ENCODE results near the gene IFI35.

The IFI35 gene

DNA sequence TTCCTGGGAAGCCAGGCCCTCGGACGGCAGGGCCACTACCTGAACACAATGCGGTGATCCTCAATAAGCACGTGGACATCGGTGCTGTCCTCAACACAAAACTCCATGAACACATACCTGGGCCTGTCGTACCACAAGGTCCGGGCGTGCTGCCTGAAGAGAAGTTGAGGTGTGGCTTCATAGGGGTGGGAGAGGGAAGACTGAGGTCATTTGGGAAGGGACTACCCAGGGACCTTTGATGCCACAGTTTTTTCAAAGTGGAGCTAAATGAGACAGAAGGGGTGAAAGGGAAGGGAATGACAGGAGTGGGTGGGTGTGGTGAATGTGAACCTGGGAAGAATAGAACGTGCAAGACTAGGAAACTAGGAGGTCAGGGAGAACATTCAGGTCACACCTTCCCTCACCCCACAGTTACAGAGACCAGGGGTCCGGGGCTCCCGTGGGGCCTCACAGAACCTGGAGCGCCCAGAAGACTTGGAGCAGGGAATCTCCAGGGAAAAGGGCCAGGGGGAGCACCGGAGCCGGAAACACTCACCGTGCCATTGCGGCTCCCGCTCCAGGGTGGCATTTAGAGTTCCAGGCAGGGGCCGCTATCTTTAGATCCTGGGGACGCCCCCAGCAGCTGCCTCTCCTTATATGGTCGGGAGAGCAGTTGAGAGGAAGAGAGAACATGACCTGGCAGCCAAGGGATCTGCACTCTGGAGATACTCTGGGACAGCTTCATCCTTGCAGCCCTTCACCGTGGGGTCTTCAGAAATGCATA is 26.9 kb upstream of the IFI35 start, which contains the start of gene PTGES3L:
Gene PTGES3L (minus strand): TSS at position 570 of the 763 bp plus-strand sequence. CDS start 27 bp downstream, at position 543.
- no peak for TF ChIP-seq ZFX (IDR thresholded peaks at IDR 0.05)
- TF ChIP-seq, protein P1, sequence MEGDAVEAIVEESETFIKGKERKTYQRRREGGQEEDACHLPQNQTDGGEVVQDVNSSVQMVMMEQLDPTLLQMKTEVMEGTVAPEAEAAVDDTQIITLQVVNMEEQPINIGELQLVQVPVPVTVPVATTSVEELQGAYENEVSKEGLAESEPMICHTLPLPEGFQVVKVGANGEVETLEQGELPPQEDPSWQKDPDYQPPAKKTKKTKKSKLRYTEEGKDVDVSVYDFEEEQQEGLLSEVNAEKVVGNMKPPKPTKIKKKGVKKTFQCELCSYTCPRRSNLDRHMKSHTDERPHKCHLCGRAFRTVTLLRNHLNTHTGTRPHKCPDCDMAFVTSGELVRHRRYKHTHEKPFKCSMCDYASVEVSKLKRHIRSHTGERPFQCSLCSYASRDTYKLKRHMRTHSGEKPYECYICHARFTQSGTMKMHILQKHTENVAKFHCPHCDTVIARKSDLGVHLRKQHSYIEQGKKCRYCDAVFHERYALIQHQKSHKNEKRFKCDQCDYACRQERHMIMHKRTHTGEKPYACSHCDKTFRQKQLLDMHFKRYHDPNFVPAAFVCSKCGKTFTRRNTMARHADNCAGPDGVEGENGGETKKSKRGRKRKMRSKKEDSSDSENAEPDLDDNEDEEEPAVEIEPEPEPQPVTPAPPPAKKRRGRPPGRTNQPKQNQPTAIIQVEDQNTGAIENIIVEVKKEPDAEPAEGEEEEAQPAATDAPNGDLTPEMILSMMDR (conservative IDR thresholded peaks at IDR 0.05) = no peak
- peak within 1 kb of the TSS; percentile 98 for H3K27ac ChIP-seq

- TF ChIP-seq, protein P1 (conservative IDR thresholded peaks at IDR 0.05) = no peak
- TF ChIP-seq ZFX (IDR thresholded peaks at IDR 0.05) = no peak
- H3K27ac ChIP-seq = peak within 1 kb of the TSS; percentile 98
Measured at GRCh38 chr17:42980274-42980765, 26.3 kb upstream of the IFI35 start, which contains the start of gene RUNDC1. Gene RUNDC1, plus strand, starts transcription at chr17:42980565. Its CDS starts 12 bp downstream, at chr17:42980577.

DNA sequence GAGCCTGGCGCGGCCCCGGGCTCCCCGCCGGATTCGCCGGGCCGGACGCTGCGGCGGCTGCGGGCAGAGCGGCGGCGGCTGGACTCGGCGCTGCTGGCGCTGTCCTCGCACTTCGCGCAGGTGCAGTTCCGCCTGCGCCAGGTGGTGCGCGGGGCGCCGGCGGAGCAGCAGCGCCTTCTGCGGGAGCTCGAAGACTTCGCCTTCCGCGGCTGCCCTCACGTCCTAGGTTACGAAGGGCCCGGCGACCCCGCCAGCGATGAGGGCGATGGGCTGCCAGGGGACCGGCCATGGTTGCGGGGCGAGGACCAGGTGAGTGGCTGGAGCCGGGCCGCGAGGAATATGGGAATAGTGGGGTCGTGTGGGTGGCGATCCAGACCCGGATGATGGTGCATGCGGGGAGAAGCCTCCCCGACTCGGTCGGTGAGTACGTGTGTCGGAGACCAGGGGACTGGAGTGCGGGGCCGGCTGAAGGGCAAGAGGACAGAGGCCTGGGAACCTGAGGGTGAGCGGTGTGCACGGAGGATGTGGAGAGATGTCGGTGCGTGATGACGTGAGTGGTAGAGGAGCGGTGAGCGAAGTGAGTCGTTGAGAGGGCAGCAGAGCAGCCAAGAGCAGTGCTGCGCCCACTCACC is 25.7 kb upstream of the IFI35 start:
- TF ChIP-seq, protein P1 (conservative IDR thresholded peaks at IDR 0.05) = no peak; the same call in 1 of the 2 replicates
- peak; percentile 84; the same call in 1 of the 2 replicates for TF ChIP-seq ZFX (IDR thresholded peaks at IDR 0.05)
- peak overlapping the region; percentile 98 for H3K27ac ChIP-seq

DNA sequence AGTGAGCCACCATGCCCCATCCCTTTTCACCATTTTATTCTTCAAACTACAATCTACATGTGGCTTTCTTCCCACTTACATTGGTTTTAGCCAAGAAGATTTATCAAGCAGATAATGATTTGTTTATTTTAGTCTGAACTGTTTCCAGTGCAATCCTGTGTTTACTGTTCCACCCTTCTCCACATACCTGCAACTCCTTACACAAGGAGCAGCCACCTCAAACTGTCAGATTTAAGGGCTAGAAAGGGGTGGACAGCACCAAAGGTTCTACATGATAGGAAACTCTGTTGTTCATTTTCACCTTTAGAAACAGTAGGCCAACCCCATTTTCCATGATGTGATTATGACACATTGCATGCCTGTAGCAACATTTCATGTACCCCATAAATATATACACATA is 24.3 kb upstream of the IFI35 start:
- TF ChIP-seq, protein P1 (conservative IDR thresholded peaks at IDR 0.05) = no peak
- TF ChIP-seq ZFX (IDR thresholded peaks at IDR 0.05) = no peak
- peak overlapping the region; percentile 98 for H3K27ac ChIP-seq

GRCh38 chr17:42985225-42985624 is 21.4 kb upstream of the IFI35 start:
- TF ChIP-seq ZFX (IDR thresholded peaks at IDR 0.05) = no peak
- TF ChIP-seq, protein P1 (conservative IDR thresholded peaks at IDR 0.05) = no peak
- peak overlapping the region; percentile 98 for H3K27ac ChIP-seq

- H3K27ac ChIP-seq = peak overlapping the region; percentile 70
- TF ChIP-seq, protein P1 (conservative IDR thresholded peaks at IDR 0.05) = no peak
- TF ChIP-seq ZFX (IDR thresholded peaks at IDR 0.05) = no peak
Measured at GRCh38 chr17:42989141-42989540, 17.4 kb upstream of the IFI35 start.

All from C4-2B (cell line).